Neural progenitor cell (in vitro differentiated cells): ENCODE results near the gene C1QTNF1. TPM values are rescaled to one million over a fixed set of nuclear protein-coding genes. Genes with fewer than 3 reads are reported as not detected.

Experiments used
- DNase-seq: peaks from one replicate; pipeline ENCODE4 v3.0.0-alpha.2; 2016; ENCODE audit warnings: low spot score
- H2AFZ ChIP-seq: fragments of 200-600 bp; sonication (generic); replicated peaks from 2 replicates; pipeline ENCODE4 v1.6.1; 2016; ENCODE audit warnings: antibody characterized with exemption
- H3F3A ChIP-seq: fragments of 200-600 bp; sonication (generic); 2 replicates; pipeline ENCODE4 v1.6.1; 2016; ENCODE audit warnings: antibody characterized with exemption, low read depth
- H3K27ac ChIP-seq: fragments of 200-600 bp; sonication (generic); 2 replicates; pipeline ENCODE4 v1.5.1; 2016; ENCODE audit warnings: mild to moderate bottlenecking
- H3K27me3 ChIP-seq: fragments of 200-600 bp; sonication (generic); 2 replicates; pipeline ENCODE4 v1.6.1; 2016; ENCODE audit warnings: mild to moderate bottlenecking, moderate library complexity
- H3K36me3 ChIP-seq: fragments of 200-600 bp; sonication (generic); 2 replicates; pipeline ENCODE4 v1.5.1; 2016
- H3K4me1 ChIP-seq: fragments of 200-600 bp; sonication (generic); 2 replicates; pipeline ENCODE4 v1.6.1; 2016; ENCODE audit warnings: mixed run types
- H3K4me2 ChIP-seq: fragments of 200-600 bp; sonication (generic); 2 replicates; pipeline ENCODE4 v1.6.1; 2016
- H3K4me3 ChIP-seq: fragments of 200-600 bp; sonication (generic); 2 replicates; pipeline ENCODE4 v1.5.1; 2016
- H3K79me2 ChIP-seq: fragments of 200-600 bp; sonication (generic); 2 replicates; pipeline ENCODE4 v1.6.1; 2016; ENCODE audit warnings: low read depth
- H3K9ac ChIP-seq: fragments of 200-600 bp; sonication (generic); 2 replicates; pipeline ENCODE4 v1.6.1; 2016
- H3K9me3 ChIP-seq: fragments of 200-600 bp; sonication (generic); 2 replicates; pipeline ENCODE4 v1.5.1; 2016; ENCODE audit warnings: low read depth
- H4K20me1 ChIP-seq: fragments of 200-600 bp; sonication (generic); 2 replicates; pipeline ENCODE4 v1.6.1; 2016; ENCODE audit warnings: low read depth
- H3K27ac Mint-ChIP-seq: 3 replicates; pipeline ENCODE4 v1.8.0; 2021; ENCODE audit warnings: mixed read lengths
- H3K27me3 Mint-ChIP-seq: 2 replicates; pipeline ENCODE4 v1.8.0; 2022; ENCODE audit warnings: low read depth, mild to moderate bottlenecking, inconsistent platforms, moderate library complexity, mixed read lengths; ENCODE audit not compliant: insufficient read depth
- H3K36me3 Mint-ChIP-seq: 3 replicates; pipeline ENCODE4 v1.8.0; 2021; ENCODE audit warnings: mixed read lengths
- H3K4me1 Mint-ChIP-seq: 3 replicates; pipeline ENCODE4 v1.8.0; 2021; ENCODE audit warnings: mixed read lengths
- H3K4me3 Mint-ChIP-seq: 3 replicates; pipeline ENCODE4 v1.8.0; 2021; ENCODE audit warnings: mild to moderate bottlenecking, moderate library complexity, mixed read lengths
- H3K9me3 Mint-ChIP-seq: 3 replicates; pipeline ENCODE4 v1.8.0; 2020; ENCODE audit warnings: mixed read lengths
- CTCF ChIP-seq: fragments of 200-600 bp; sonication (generic); IDR thresholded peaks from 2 replicates; pipeline ENCODE4 v1.5.1; 2017; ENCODE audit warnings: antibody characterized with exemption, mild to moderate bottlenecking
- EZH2 ChIP-seq: fragments of 200-600 bp; sonication (generic); IDR thresholded peaks from 2 replicates; pipeline ENCODE4 v1.6.1; 2017; ENCODE audit warnings: antibody characterized with exemption, mild to moderate bottlenecking, moderate library complexity
- EZH2phosphoT487 ChIP-seq: fragments of 200-600 bp; sonication (generic); IDR thresholded peaks from 2 replicates; pipeline ENCODE4 v1.6.1; 2017; ENCODE audit warnings: antibody characterized with exemption
- total RNA-seq: library from RNA; depleted of rRNA; stranded (reverse); fragments of >200 nt; gene quantifications from 2 replicates; pipeline ENCODE4 v1.2.3, GENCODE V29; 2015; ENCODE audit warnings: low replicate concordance

Gene C1QTNF1
- total RNA-seq, 1 donor from 2014 or later: 1.4 TPM

- peak overlapping the region; percentile 46 for H3K4me3 Mint-ChIP-seq
Observed at GRCh38 chr17:79006794-79007503, 17.0 kb upstream of the C1QTNF1 start.

GRCh38 chr17:79007504-79008381, 16.2 kb upstream of the C1QTNF1 start:
- Mint-ChIP-seq H3K36me3 (no peaks in the 10 kb centered on the region), H3K9me3 (peaks cover 11% of the 10 kb centered on the region), H3K27ac (peak overlapping the region; percentile 51), H3K27me3 (peaks cover 15% of the 10 kb centered on the region), H3K4me3 (peak overlapping the region; percentile 96), H3K4me1 (peaks cover 31% of the 10 kb centered on the region)
- Histone ChIP-seq H3K9ac (no peak overlapping the region), H3K36me3 (no peaks in the 10 kb centered on the region), H4K20me1 (peaks cover 44% of the 10 kb centered on the region), H3K4me2 (no peak overlapping the region), H3K79me2 (peaks cover 32% of the 10 kb centered on the region), H2AFZ (no peak overlapping the region), H3K27ac (no peak overlapping the region), H3K4me3 (no peak overlapping the region), H3F3A (no peaks in the 10 kb centered on the region), H3K4me1 (peaks cover 11% of the 10 kb centered on the region), H3K27me3 (no peaks in the 10 kb centered on the region), H3K9me3 (no peaks in the 10 kb centered on the region)
- no peak for DNase-seq
- TF ChIP-seq EZH2 (no peak), CTCF (no peak), EZH2phosphoT487 (no peak)

More at GRCh38 chr17:79006794-79007503, 17.0 kb upstream of the C1QTNF1 start:
- DNase-seq: no peak
- H3K36me3 ChIP-seq: no peaks in the 10 kb centered on the region
- H3K27ac Mint-ChIP-seq: no peak overlapping the region
- no peaks in the 10 kb centered on the region for H3F3A ChIP-seq
- TF ChIP-seq EZH2phosphoT487 (no peak), EZH2 (no peak), CTCF (no peak)
- H3K36me3 Mint-ChIP-seq: peaks cover under 1% of the 10 kb centered on the region
- H3K27me3 Mint-ChIP-seq: peaks cover 14% of the 10 kb centered on the region
- H3K27ac ChIP-seq: no peak overlapping the region
- H3K4me1 Mint-ChIP-seq: peaks cover 37% of the 10 kb centered on the region
- peaks cover 50% of the 10 kb centered on the region for H4K20me1 ChIP-seq
- H3K4me1 ChIP-seq: peaks cover 11% of the 10 kb centered on the region
- no peaks in the 10 kb centered on the region for H3K27me3 ChIP-seq
- H3K9me3 Mint-ChIP-seq: peaks cover 7% of the 10 kb centered on the region
- H2AFZ ChIP-seq: no peak overlapping the region
- H3K4me3 ChIP-seq: no peak overlapping the region
- no peak overlapping the region for H3K9ac ChIP-seq
- H3K9me3 ChIP-seq: no peaks in the 10 kb centered on the region
- H3K79me2 ChIP-seq: peaks cover 32% of the 10 kb centered on the region
- H3K4me2 ChIP-seq: no peak overlapping the region

GRCh38 chr17:79008666-79009387, 15.1 kb upstream of the C1QTNF1 start:
- H3K4me1 Mint-ChIP-seq: peaks cover 27% of the 10 kb centered on the region
- H3K27ac Mint-ChIP-seq: peak overlapping the region; percentile 26

More at GRCh38 chr17:79008666-79009387, 15.1 kb upstream of the C1QTNF1 start:
- H3K36me3 Mint-ChIP-seq: no peaks in the 10 kb centered on the region
- Histone ChIP-seq H3F3A (no peaks in the 10 kb centered on the region), H3K27me3 (no peaks in the 10 kb centered on the region), H2AFZ (peak overlapping the region; percentile 51), H3K9ac (peak overlapping the region; percentile 84), H3K4me1 (peaks cover 8% of the 10 kb centered on the region), H3K4me3 (peak overlapping the region; percentile 98), H3K79me2 (peaks cover 32% of the 10 kb centered on the region), H4K20me1 (peaks cover 34% of the 10 kb centered on the region), H3K4me2 (peak overlapping the region; percentile 98), H3K27ac (no peak overlapping the region), H3K9me3 (peaks cover 6% of the 10 kb centered on the region), H3K36me3 (no peaks in the 10 kb centered on the region)
- peak overlapping the region; percentile 96 for H3K4me3 Mint-ChIP-seq
- peaks cover 18% of the 10 kb centered on the region for H3K9me3 Mint-ChIP-seq
- H3K27me3 Mint-ChIP-seq: peaks cover 18% of the 10 kb centered on the region
- DNase-seq: no peak
- TF ChIP-seq EZH2: no peak
- TF ChIP-seq EZH2phosphoT487: no peak
